Left lung (tissue), 10 donors: Measurements from ENCODE around the gene ST7. TPM values are rescaled to one million over a fixed set of nuclear protein-coding genes. Genes with fewer than 3 reads are reported as not detected.
A peak's percentile ranks its signal among the peaks of the same experiment; 100 is the strongest.

Experiments
- ATAC-seq: fragments of 200-7000 bp; cut with Tn5 transposase; one replicate; pipeline ENCODE4 v1.9.1; 2020; ENCODE audit warnings: moderate library complexity
- DNase-seq, 4 donors: peaks; one replicate each; pipeline ENCODE4 v3.0.0-alpha.2; 2013 to 2020
- H3K27ac ChIP-seq, 2 donors: fragments of 200-600 bp; sonication (generic) in 1 of 2; one replicate each; pipeline versions ENCODE4 v1.5.0 to v1.8.0; 2020 to 2021
- H3K27me3 ChIP-seq, 2 donors: fragments of 200-600 bp; sonication (generic) in 1 of 2; one replicate each; pipeline versions ENCODE4 v1.5.0 to v1.8.0; 2020 to 2021
- H3K36me3 ChIP-seq, 2 donors: fragments of 200-600 bp; sonication (generic) in 1 of 2; one replicate each; pipeline versions ENCODE4 v1.5.0 to v1.8.0; 2020 to 2021
- H3K4me1 ChIP-seq, 2 donors: fragments of 200-600 bp; one replicate each; pipeline ENCODE4 v1.8.0; 2021
- H3K4me3 ChIP-seq, 2 donors: fragments of 200-600 bp; sonication (generic) in 1 of 2; one replicate each; pipeline versions ENCODE4 v1.5.0 to v1.8.0; 2020 to 2021; ENCODE audit warnings: mild to moderate bottlenecking in 1 of 2
- H3K9me3 ChIP-seq, 2 donors: fragments of 200-600 bp; sonication (generic) in 1 of 2; one replicate each; pipeline versions ENCODE4 v1.5.0 to v1.8.0; 2020 to 2021
- intact Hi-C, 2 donors: fragments of 100-400 bp; cut with DNase I; formaldehyde crosslinking; loops; one replicate each; pipeline versions ENCODE4 v1.11.2 to v1.14.2; 2022
- polyA plus RNA-seq, 6 donors: library from polyadenylated mRNA; unstranded; fragments of 120-200 nt; gene quantifications; one replicate each; pipeline ENCODE4 v1.2.1, GENCODE V29; 2013; ENCODE audit not compliant: insufficient read length in 6 of 6
- total RNA-seq, 2 donors: library from RNA; stranded (reverse); fragmentation: NEBNext Ultra II Directional; extraction: Animal tissue kit (Norgen Biotek cat#: 25700); gene quantifications; one replicate each; pipeline ENCODE4 v1.2.1, GENCODE V29; 2021
- TF ChIP-seq, protein P1 (sequence below), 2 donors: fragments of 200-600 bp; sonication (generic) in 1 of 2; IDR thresholded peaks; one replicate each; pipeline versions ENCODE4 v1.5.0 to v1.8.0; 2021; ENCODE audit warnings: antibody characterized with exemption in 2 of 2
- donor health status: DM: no; HTN: yes; CAD: no.
- donor health status: DM: no; HTN: no; CAD: no.

ST7 gene
- total and polyA plus RNA-seq, 8 donors: 36.3 to 60.6 (median 48.4) TPM

DNA sequence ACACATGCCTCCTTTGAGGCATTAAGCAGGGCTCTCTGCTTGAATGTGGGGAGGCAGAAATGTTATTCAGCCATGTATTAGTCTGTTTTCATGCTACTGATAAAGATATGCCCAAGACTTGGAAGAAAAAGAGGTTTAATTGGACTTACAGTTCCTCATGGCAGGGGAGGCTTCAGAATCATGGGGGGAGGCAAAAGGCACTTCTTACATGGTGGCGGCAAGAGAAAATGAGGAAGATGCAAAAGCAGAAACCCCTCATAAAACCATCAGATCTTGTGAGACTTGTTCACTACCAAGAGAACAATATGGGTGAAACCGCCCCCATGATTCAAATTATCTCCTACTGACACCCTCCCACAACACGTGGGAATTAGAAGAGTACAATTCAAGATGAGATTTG lies 37.9 kb downstream of the ST7 start:
- Histone ChIP-seq H3K4me1 (peaks cover 0 to 13% of the 10 kb centered on the region in 2 donors), H3K4me3 (no peak overlapping the region), H3K36me3 (no peaks in the 10 kb centered on the region), H3K9me3 (no peaks in the 10 kb centered on the region), H3K27me3 (no peaks in the 10 kb centered on the region), H3K27ac (no peak overlapping the region)
- intact Hi-C loops: no loop called here
- DNase-seq (no peak), ATAC-seq (no peak)
- TF ChIP-seq, protein P1, sequence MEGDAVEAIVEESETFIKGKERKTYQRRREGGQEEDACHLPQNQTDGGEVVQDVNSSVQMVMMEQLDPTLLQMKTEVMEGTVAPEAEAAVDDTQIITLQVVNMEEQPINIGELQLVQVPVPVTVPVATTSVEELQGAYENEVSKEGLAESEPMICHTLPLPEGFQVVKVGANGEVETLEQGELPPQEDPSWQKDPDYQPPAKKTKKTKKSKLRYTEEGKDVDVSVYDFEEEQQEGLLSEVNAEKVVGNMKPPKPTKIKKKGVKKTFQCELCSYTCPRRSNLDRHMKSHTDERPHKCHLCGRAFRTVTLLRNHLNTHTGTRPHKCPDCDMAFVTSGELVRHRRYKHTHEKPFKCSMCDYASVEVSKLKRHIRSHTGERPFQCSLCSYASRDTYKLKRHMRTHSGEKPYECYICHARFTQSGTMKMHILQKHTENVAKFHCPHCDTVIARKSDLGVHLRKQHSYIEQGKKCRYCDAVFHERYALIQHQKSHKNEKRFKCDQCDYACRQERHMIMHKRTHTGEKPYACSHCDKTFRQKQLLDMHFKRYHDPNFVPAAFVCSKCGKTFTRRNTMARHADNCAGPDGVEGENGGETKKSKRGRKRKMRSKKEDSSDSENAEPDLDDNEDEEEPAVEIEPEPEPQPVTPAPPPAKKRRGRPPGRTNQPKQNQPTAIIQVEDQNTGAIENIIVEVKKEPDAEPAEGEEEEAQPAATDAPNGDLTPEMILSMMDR (IDR thresholded peaks at IDR 0.05): no peak

DNA sequence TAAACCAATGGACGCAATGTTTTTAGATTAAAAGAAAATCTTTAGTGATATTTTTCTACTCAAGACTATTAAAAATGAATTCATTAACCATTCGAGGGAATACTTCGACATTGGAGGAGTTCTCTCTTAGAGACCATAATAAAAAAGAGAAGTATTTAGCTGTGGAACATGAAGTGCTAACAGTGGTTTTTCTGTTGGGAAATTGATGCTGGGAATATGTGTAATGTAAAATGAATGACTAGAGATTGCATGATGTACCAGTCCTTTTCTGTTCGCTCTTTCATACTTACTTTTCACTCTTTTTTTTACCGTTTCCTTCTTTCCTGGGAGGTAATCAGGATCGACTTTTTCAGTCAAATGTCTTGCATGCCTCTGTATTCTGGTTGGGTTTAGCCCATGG lies 41.3 kb downstream of the ST7 start:
- intact Hi-C loops: no loop called here
- DNase-seq (no peak), ATAC-seq (no peak)
- H3K9me3 ChIP-seq: no peaks in the 10 kb centered on the region
- peaks cover 0 to 12% of the 10 kb centered on the region in 2 donors for H3K4me1 ChIP-seq
- no peak overlapping the region for H3K27ac ChIP-seq
- no peak overlapping the region for H3K4me3 ChIP-seq
- H3K36me3 ChIP-seq: no peaks in the 10 kb centered on the region
- TF ChIP-seq, protein P1 (IDR thresholded peaks at IDR 0.05): no peak
- H3K27me3 ChIP-seq: no peaks in the 10 kb centered on the region

DNA sequence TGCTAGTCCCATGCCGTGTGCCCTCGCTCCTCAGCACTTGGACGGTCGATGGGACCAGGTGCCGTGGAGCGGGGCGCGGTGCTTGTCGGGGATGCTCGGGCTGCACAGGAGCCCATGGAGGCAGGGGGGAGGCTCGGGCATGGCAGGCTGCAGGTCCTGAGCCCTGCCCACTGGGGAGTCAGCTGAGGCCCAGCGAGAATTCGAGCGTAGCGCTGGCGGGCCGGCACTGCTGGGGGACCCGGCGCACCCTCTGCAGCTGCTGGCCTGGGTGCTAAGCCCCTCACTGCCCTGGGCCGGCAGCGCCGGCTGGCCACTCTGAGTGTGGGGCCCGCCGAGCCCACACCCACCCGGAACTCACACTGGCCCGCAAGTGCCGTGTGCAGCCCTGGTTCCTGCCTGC lies 44.7 kb downstream of the ST7 start:
- H3K36me3 ChIP-seq: no peaks in the 10 kb centered on the region
- no peaks in the 10 kb centered on the region for H3K27me3 ChIP-seq
- ATAC-seq: no peak
- H3K9me3 ChIP-seq: no peaks in the 10 kb centered on the region
- intact Hi-C loops: no loop called here
- H3K4me1 ChIP-seq: peaks cover 0 to 12% of the 10 kb centered on the region in 2 donors
- H3K4me3 ChIP-seq: no peak overlapping the region
- H3K27ac ChIP-seq: no peak overlapping the region
- DNase-seq: peak in 1 of 4 donors; percentile 64
- TF ChIP-seq, protein P1 (IDR thresholded peaks at IDR 0.05): no peak

DNA sequence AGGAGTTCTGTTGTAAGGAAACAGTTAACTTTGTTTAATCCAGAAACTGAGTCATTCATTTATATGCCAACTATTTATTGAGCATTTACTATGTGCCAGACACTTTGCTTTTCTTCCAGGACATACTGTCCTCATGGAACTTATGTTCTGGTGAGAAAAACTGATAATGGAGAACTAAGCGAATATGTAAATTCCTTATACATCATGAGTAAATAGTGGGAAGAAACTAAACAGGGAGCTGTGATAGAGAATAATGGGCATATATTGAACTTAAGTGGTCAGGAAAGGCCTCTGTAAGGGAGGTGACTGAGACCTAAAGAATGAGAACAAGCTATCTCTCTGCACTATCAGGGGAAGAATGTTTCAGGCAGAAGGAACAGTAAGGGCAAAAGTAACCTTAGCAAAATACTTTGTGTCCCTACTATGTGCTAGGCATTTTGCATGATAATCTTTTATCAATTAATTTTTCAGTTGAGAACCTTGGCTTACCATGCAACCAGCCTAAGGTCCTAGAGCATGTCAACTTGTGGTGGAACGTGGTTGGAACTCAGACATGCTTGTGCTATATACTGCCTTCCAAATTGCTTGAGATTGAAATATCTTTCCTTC lies 45.4 kb downstream of the ST7 start:
- intact Hi-C loops: no loop called here
- ATAC-seq (no peak), DNase-seq (no peak)
- no peak overlapping the region for H3K27ac ChIP-seq
- no peaks in the 10 kb centered on the region for H3K36me3 ChIP-seq
- no peaks in the 10 kb centered on the region for H3K27me3 ChIP-seq
- no peak overlapping the region for H3K4me3 ChIP-seq
- H3K4me1 ChIP-seq: peaks cover 0 to 12% of the 10 kb centered on the region in 2 donors
- TF ChIP-seq, protein P1 (IDR thresholded peaks at IDR 0.05): no peak
- H3K9me3 ChIP-seq: no peaks in the 10 kb centered on the region

DNA sequence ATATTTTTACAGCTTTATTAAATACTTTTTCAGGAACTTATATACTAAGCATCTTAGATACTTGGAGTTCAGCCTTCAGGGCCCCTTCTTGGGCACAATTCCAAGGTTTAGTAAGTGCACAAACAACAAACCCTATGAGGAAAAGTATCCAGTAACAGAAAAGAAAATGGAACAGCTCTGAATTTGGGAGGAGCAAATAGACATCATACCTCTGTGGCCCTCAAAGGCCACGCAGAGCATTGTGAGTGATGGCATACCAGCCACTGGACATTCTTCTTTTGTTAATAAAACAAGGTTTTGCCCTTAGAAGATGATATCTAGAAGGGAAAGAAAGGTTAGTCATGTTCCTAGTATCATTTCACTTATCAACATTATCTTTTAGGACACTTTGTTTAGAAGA lies 46.0 kb downstream of the ST7 start:
- H3K9me3 ChIP-seq: no peaks in the 10 kb centered on the region
- no peak overlapping the region for H3K4me3 ChIP-seq
- peaks cover 0 to 12% of the 10 kb centered on the region in 2 donors for H3K4me1 ChIP-seq
- H3K27ac ChIP-seq: no peak overlapping the region
- no peaks in the 10 kb centered on the region for H3K27me3 ChIP-seq
- TF ChIP-seq, protein P1 (IDR thresholded peaks at IDR 0.05): no peak
- DNase-seq: no peak
- intact Hi-C loops: no loop called here
- ATAC-seq: no peak
- H3K36me3 ChIP-seq: no peaks in the 10 kb centered on the region
